H1 (cell line): Measurements from ENCODE around the gene PTCRA. TPM values are rescaled to one million over a fixed set of nuclear protein-coding genes. Genes with fewer than 3 reads are reported as not detected.

Experiments used
- BCL11A ChIP-seq, 2 experiments: IDR thresholded peaks; one replicate each; pipeline ENCODE4 v1.6.1; 2011; ENCODE audit warnings: low read depth in 2 of 2, low read length in 2 of 2, mild to moderate bottlenecking in 2 of 2
- CHD2 ChIP-seq: IDR thresholded peaks from 2 replicates; pipeline ENCODE4 v1.6.1; 2012; ENCODE audit warnings: low read length, improper control_type of control experiment
- EZH2 ChIP-seq: fragments of 200-600 bp; sonication (generic); IDR thresholded peaks from 2 replicates; pipeline ENCODE4 v1.7.1; 2012; ENCODE audit warnings: low read depth, mild to moderate bottlenecking, moderate library complexity, low read length, inconsistent platforms; ENCODE audit not compliant: severe bottlenecking
- POU5F1 ChIP-seq: IDR thresholded peaks from 2 replicates; pipeline ENCODE4 v1.6.1; 2011; ENCODE audit warnings: low read depth, mild to moderate bottlenecking, low read length, moderate library complexity
- SIX5 ChIP-seq: IDR thresholded peaks from 2 replicates; pipeline ENCODE4 v1.6.1; 2011; ENCODE audit warnings: mild to moderate bottlenecking, low read depth, low read length
- SP1 ChIP-seq: IDR thresholded peaks from 2 replicates; pipeline ENCODE4 v1.6.1; 2011; ENCODE audit warnings: low read depth, low read length
- TAF7 ChIP-seq: optimal IDR thresholded peaks from 2 replicates; pipeline ENCODE3; 2011; ENCODE audit warnings: low read depth, mild to moderate bottlenecking, inconsistent platforms, low read length, moderate library complexity, borderline replicate concordance
- YY1 ChIP-seq: IDR thresholded peaks from 2 replicates; pipeline ENCODE4 v1.6.1; 2011; ENCODE audit warnings: low read depth, mild to moderate bottlenecking, low read length
- polyA plus RNA-seq, 7 experiments: library from polyadenylated mRNA; depleted of rRNA in 3 of 7; stranded (reverse) in 5 of 7; unstranded in 2 of 7; fragments of >200 nt in 5 of 7; fragments of 200-250 nt in 2 of 7; gene quantifications; 1 replicate in 5 of 7; 2 replicates in 1 of 7; 4 replicates in 1 of 7; pipeline versions ENCODE4 v1.2.1 to v1.2.3, GENCODE V29; 2011 to 2013; ENCODE audit warnings: missing spikeins in 2 of 7, mixed read lengths in 2 of 7
- total RNA-seq: library from RNA; stranded (reverse); fragmentation: NEBNext Ultra II Directional; extraction: Animal tissue kit (Norgen Biotek cat#: 25700); gene quantifications from 2 replicates; pipeline ENCODE4 v1.2.1, GENCODE V29; 2021
- TF ChIP-seq, protein P1 (sequence below): fragments of 300-600 bp; sonication (generic); IDR thresholded peaks from 2 replicates; pipeline ENCODE4 v1.7.1; 2012; ENCODE audit warnings: low read length, moderate library complexity, mild to moderate bottlenecking, inconsistent platforms; ENCODE audit not compliant: insufficient replicate concordance

The PTCRA gene
- total and polyA plus RNA-seq, 2 of the 8 experiments (the other 6 are each of a cell fraction or from before 2014, with no cell fraction given) = not detected

DNA sequence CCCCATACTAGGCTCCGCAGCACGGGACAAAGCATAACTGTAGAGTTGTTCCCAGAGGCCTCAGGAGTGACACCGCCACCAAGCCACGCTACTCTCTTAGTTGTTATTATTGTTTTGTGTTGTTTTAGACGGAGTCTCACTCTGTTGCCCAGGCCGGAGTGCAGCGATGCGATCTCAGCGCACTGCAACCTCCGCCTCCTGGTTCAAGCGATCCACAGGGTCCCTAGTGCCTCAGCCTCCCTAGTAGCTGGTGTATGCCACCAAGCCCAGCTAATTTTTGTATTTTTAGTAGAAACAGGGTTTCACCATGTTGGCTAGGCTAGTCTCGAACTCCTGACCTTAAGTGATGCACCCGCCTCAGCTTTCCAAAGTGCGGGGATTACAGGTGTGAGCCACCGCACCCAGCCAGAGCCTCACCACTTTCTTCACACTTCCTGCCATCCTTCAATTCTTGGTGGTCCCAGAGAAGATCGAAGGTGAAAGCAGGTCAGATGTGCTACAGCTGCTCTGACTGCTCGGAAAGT, 24.6 kb upstream of the PTCRA start (continued):
- TF ChIP-seq, protein P1, sequence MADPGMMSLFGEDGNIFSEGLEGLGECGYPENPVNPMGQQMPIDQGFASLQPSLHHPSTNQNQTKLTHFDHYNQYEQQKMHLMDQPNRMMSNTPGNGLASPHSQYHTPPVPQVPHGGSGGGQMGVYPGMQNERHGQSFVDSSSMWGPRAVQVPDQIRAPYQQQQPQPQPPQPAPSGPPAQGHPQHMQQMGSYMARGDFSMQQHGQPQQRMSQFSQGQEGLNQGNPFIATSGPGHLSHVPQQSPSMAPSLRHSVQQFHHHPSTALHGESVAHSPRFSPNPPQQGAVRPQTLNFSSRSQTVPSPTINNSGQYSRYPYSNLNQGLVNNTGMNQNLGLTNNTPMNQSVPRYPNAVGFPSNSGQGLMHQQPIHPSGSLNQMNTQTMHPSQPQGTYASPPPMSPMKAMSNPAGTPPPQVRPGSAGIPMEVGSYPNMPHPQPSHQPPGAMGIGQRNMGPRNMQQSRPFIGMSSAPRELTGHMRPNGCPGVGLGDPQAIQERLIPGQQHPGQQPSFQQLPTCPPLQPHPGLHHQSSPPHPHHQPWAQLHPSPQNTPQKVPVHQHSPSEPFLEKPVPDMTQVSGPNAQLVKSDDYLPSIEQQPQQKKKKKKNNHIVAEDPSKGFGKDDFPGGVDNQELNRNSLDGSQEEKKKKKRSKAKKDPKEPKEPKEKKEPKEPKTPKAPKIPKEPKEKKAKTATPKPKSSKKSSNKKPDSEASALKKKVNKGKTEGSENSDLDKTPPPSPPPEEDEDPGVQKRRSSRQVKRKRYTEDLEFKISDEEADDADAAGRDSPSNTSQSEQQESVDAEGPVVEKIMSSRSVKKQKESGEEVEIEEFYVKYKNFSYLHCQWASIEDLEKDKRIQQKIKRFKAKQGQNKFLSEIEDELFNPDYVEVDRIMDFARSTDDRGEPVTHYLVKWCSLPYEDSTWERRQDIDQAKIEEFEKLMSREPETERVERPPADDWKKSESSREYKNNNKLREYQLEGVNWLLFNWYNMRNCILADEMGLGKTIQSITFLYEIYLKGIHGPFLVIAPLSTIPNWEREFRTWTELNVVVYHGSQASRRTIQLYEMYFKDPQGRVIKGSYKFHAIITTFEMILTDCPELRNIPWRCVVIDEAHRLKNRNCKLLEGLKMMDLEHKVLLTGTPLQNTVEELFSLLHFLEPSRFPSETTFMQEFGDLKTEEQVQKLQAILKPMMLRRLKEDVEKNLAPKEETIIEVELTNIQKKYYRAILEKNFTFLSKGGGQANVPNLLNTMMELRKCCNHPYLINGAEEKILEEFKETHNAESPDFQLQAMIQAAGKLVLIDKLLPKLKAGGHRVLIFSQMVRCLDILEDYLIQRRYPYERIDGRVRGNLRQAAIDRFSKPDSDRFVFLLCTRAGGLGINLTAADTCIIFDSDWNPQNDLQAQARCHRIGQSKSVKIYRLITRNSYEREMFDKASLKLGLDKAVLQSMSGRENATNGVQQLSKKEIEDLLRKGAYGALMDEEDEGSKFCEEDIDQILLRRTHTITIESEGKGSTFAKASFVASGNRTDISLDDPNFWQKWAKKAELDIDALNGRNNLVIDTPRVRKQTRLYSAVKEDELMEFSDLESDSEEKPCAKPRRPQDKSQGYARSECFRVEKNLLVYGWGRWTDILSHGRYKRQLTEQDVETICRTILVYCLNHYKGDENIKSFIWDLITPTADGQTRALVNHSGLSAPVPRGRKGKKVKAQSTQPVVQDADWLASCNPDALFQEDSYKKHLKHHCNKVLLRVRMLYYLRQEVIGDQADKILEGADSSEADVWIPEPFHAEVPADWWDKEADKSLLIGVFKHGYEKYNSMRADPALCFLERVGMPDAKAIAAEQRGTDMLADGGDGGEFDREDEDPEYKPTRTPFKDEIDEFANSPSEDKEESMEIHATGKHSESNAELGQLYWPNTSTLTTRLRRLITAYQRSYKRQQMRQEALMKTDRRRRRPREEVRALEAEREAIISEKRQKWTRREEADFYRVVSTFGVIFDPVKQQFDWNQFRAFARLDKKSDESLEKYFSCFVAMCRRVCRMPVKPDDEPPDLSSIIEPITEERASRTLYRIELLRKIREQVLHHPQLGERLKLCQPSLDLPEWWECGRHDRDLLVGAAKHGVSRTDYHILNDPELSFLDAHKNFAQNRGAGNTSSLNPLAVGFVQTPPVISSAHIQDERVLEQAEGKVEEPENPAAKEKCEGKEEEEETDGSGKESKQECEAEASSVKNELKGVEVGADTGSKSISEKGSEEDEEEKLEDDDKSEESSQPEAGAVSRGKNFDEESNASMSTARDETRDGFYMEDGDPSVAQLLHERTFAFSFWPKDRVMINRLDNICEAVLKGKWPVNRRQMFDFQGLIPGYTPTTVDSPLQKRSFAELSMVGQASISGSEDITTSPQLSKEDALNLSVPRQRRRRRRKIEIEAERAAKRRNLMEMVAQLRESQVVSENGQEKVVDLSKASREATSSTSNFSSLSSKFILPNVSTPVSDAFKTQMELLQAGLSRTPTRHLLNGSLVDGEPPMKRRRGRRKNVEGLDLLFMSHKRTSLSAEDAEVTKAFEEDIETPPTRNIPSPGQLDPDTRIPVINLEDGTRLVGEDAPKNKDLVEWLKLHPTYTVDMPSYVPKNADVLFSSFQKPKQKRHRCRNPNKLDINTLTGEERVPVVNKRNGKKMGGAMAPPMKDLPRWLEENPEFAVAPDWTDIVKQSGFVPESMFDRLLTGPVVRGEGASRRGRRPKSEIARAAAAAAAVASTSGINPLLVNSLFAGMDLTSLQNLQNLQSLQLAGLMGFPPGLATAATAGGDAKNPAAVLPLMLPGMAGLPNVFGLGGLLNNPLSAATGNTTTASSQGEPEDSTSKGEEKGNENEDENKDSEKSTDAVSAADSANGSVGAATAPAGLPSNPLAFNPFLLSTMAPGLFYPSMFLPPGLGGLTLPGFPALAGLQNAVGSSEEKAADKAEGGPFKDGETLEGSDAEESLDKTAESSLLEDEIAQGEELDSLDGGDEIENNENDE = no peak
- TF ChIP-seq EZH2 (no peak), TAF7 (no peak), SIX5 (no peak), POU5F1 (no peak), SP1 (no peak), CHD2 (no peak), YY1 (no peak), BCL11A (IDR thresholded peaks at IDR 0.05; ENCODE audit: low read depth in 2 of 2, low read length in 2 of 2) (no peak)
